DND-41 (cell line): ENCODE data around the gene VPS11.

Experiments used
- CTCF ChIP-seq: IDR thresholded peaks from 2 replicates; pipeline ENCODE4 v1.5.1; 2012; ENCODE audit warnings: borderline replicate concordance, low read length, moderate library complexity, mild to moderate bottlenecking; ENCODE audit not compliant: poor library complexity, severe bottlenecking; ENCODE audit errors: extremely low read depth
- EZH2 ChIP-seq: IDR thresholded peaks from 3 replicates; pipeline ENCODE4 v1.6.1; 2012; ENCODE audit warnings: borderline replicate concordance, low read depth, mild to moderate bottlenecking, moderate library complexity, low read length, inconsistent platforms; ENCODE audit not compliant: severe bottlenecking

- TF ChIP-seq CTCF (no peak), EZH2 (no peak)
Measured at GRCh38 chr11:119019996-119020395, 47.6 kb upstream of the VPS11 start.
